SK-N-SH treated with all-trans-retinoic acid at 6 μM for 48 hours (cell line): ENCODE data around the gene LENG9.

Source experiments
- ATAC-seq: fragments of 200-7000 bp; cut with Tn5 transposase; 3 replicates; pipeline ENCODE4 v1.9.1; 2020; ENCODE audit warnings: mild to moderate bottlenecking, moderate library complexity
- ARNTL ChIP-seq: fragments of 450-650 bp; formaldehyde crosslinking; IDR thresholded peaks from 2 replicates; pipeline ENCODE4 v1.5.0; 2020; ENCODE audit warnings: low read depth, mild to moderate bottlenecking, moderate library complexity, borderline replicate concordance
- BACH2 ChIP-seq: fragments of 250-450 bp; sonication (Bioruptor Pico); IDR thresholded peaks from 2 replicates; pipeline ENCODE4 v1.9.0; 2021; ENCODE audit warnings: mild to moderate bottlenecking, borderline replicate concordance
- CSDC2 ChIP-seq: fragments of 250-450 bp; sonication (Bioruptor Pico); IDR thresholded peaks from 2 replicates; pipeline ENCODE4 v1.5.0; 2020; ENCODE audit warnings: mild to moderate bottlenecking, moderate library complexity
- CSRNP3 ChIP-seq: fragments of 250-450 bp; sonication (Bioruptor Pico); IDR thresholded peaks from 2 replicates; pipeline ENCODE4 v1.5.1; 2021; ENCODE audit warnings: mild to moderate bottlenecking, moderate library complexity
- ESRRG ChIP-seq: fragments of 250-450 bp; sonication (Bioruptor Pico); IDR thresholded peaks from 2 replicates; pipeline ENCODE4 v1.6.1; 2021; ENCODE audit warnings: mild to moderate bottlenecking
- GLIS3 ChIP-seq: fragments of 250-450 bp; sonication (Bioruptor Pico); IDR thresholded peaks from 2 replicates; pipeline ENCODE4 v1.5.0; 2020; ENCODE audit warnings: mild to moderate bottlenecking, moderate library complexity
- ISL1 ChIP-seq: fragments of 250-450 bp; sonication (Bioruptor Pico); IDR thresholded peaks from 2 replicates; pipeline ENCODE4 v2.1.2; 2022; ENCODE audit warnings: mild to moderate bottlenecking, moderate library complexity
- PATZ1 ChIP-seq: fragments of 250-450 bp; sonication (Bioruptor Pico); IDR thresholded peaks from 2 replicates; pipeline ENCODE4 v1.8.0; 2020; ENCODE audit warnings: mild to moderate bottlenecking, moderate library complexity, borderline replicate concordance
- PPARA ChIP-seq: fragments of 250-450 bp; sonication (Bioruptor Pico); IDR thresholded peaks from 2 replicates; pipeline ENCODE4 v1.5.0; 2020; ENCODE audit warnings: mild to moderate bottlenecking, borderline replicate concordance
- RARB ChIP-seq: fragments of 250-450 bp; sonication (Bioruptor Pico); IDR thresholded peaks from 2 replicates; pipeline ENCODE4 v1.8.0; 2021; ENCODE audit warnings: mild to moderate bottlenecking, moderate library complexity
- SNAI2 ChIP-seq: fragments of 250-450 bp; sonication (Bioruptor Pico); IDR thresholded peaks from 2 replicates; pipeline ENCODE4 v1.5.0; 2020; ENCODE audit warnings: mild to moderate bottlenecking, moderate library complexity
- TCF4 ChIP-seq: fragments of 250-450 bp; sonication (Bioruptor Pico); IDR thresholded peaks from 2 replicates; pipeline ENCODE4 v1.8.0; 2021; ENCODE audit warnings: mild to moderate bottlenecking, moderate library complexity, borderline replicate concordance
- TOX ChIP-seq: fragments of 250-450 bp; sonication (Bioruptor Pico); IDR thresholded peaks from 2 replicates; pipeline ENCODE4 v1.8.0; 2021; ENCODE audit warnings: mild to moderate bottlenecking, moderate library complexity, borderline replicate concordance
- TSHZ2 ChIP-seq: fragments of 250-450 bp; sonication (Bioruptor Pico); IDR thresholded peaks from 2 replicates; pipeline ENCODE4 v1.5.0; 2020; ENCODE audit warnings: mild to moderate bottlenecking, moderate library complexity
- ZC3H10 ChIP-seq: fragments of 250-450 bp; sonication (Bioruptor Pico); IDR thresholded peaks from 2 replicates; pipeline ENCODE4 v1.5.1; 2021; ENCODE audit warnings: mild to moderate bottlenecking, moderate library complexity
- ZFP3 ChIP-seq: fragments of 250-450 bp; sonication (Bioruptor Pico); IDR thresholded peaks from 2 replicates; pipeline ENCODE4 v1.5.0; 2020; ENCODE audit warnings: mild to moderate bottlenecking, moderate library complexity
- ZFP30 ChIP-seq: fragments of 450-650 bp; formaldehyde crosslinking; IDR thresholded peaks from 2 replicates; pipeline ENCODE4 v1.5.0; 2022; ENCODE audit warnings: mild to moderate bottlenecking, moderate library complexity
- ZNF565 ChIP-seq: fragments of 450-650 bp; formaldehyde crosslinking; conservative IDR thresholded peaks from 2 replicates; pipeline ENCODE4 v1.5.0; 2020; ENCODE audit warnings: low read depth, mild to moderate bottlenecking, moderate library complexity
- ZNF70 ChIP-seq: fragments of 450-650 bp; formaldehyde crosslinking; IDR thresholded peaks from 2 replicates; pipeline ENCODE4 v1.5.0; 2020; ENCODE audit warnings: mild to moderate bottlenecking, moderate library complexity
- ZNF8 ChIP-seq: fragments of 450-650 bp; formaldehyde crosslinking; IDR thresholded peaks from 2 replicates; pipeline ENCODE4 v1.5.0; 2020; ENCODE audit warnings: mild to moderate bottlenecking, moderate library complexity
- TF ChIP-seq, protein P1 (sequence below): fragments of 250-450 bp; sonication (Bioruptor Pico); IDR thresholded peaks from 2 replicates; pipeline ENCODE4 v1.8.0; 2021; ENCODE audit warnings: low read depth, mild to moderate bottlenecking, moderate library complexity, borderline replicate concordance
- TF ChIP-seq, protein P2 (sequence below): fragments of 250-450 bp; sonication (Bioruptor Pico); IDR thresholded peaks from 2 replicates; pipeline ENCODE4 v1.5.1; 2020; ENCODE audit warnings: low read depth, mild to moderate bottlenecking, moderate library complexity

The LENG9 gene

GRCh38 chr19:54418930-54419800 lies 44.4 kb downstream of the LENG9 start:
- ATAC-seq, result no peak
- TF ChIP-seq ESRRG (CRISPR knock-in tag) (no peak), TCF4 (CRISPR knock-in tag) (no peak), SNAI2 (CRISPR knock-in tag) (no peak), TSHZ2 (CRISPR knock-in tag) (no peak), ZNF8 (CRISPR knock-in tag) (no peak), CSDC2 (no peak), ZFP30 (CRISPR knock-in tag) (no peak), ZNF565 (no peak), CSRNP3 (CRISPR knock-in tag) (no peak), ZFP3 (CRISPR knock-in tag) (no peak), RARB (CRISPR knock-in tag) (no peak), ARNTL (CRISPR knock-in tag) (no peak), PATZ1 (no peak), ZC3H10 (no peak), GLIS3 (CRISPR knock-in tag) (no peak), ZNF70 (CRISPR knock-in tag) (no peak), TOX (CRISPR knock-in tag) (no peak), BACH2 (no peak)
- TF ChIP-seq, protein P1, sequence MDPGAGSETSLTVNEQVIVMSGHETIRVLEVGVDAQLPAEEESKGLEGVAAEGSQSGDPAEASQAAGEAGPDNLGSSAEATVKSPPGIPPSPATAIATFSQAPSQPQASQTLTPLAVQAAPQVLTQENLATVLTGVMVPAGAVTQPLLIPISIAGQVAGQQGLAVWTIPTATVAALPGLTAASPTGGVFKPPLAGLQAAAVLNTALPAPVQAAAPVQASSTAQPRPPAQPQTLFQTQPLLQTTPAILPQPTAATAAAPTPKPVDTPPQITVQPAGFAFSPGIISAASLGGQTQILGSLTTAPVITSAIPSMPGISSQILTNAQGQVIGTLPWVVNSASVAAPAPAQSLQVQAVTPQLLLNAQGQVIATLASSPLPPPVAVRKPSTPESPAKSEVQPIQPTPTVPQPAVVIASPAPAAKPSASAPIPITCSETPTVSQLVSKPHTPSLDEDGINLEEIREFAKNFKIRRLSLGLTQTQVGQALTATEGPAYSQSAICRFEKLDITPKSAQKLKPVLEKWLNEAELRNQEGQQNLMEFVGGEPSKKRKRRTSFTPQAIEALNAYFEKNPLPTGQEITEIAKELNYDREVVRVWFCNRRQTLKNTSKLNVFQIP (CRISPR knock-in tag), result no peak
- TF ChIP-seq, protein P2, sequence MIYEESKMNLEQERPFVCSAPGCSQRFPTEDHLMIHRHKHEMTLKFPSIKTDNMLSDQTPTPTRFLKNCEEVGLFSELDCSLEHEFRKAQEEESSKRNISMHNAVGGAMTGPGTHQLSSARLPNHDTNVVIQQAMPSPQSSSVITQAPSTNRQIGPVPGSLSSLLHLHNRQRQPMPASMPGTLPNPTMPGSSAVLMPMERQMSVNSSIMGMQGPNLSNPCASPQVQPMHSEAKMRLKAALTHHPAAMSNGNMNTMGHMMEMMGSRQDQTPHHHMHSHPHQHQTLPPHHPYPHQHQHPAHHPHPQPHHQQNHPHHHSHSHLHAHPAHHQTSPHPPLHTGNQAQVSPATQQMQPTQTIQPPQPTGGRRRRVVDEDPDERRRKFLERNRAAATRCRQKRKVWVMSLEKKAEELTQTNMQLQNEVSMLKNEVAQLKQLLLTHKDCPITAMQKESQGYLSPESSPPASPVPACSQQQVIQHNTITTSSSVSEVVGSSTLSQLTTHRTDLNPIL (CRISPR knock-in tag), result no peak

- peak; percentile 49 for ATAC-seq
- TF ChIP-seq, protein P1 (CRISPR knock-in tag), result no peak
- no peak for TF ChIP-seq ARNTL (CRISPR knock-in tag)
- no peak for TF ChIP-seq ZNF70 (CRISPR knock-in tag)
- no peak for TF ChIP-seq CSRNP3 (CRISPR knock-in tag)
- TF ChIP-seq TSHZ2 (CRISPR knock-in tag), result no peak
- no peak for TF ChIP-seq ISL1 (CRISPR knock-in tag)
- no peak for TF ChIP-seq PPARA (CRISPR knock-in tag)
- no peak for TF ChIP-seq BACH2
- no peak for TF ChIP-seq ZC3H10
- no peak for TF ChIP-seq TOX (CRISPR knock-in tag)
Observed at GRCh38 chr19:54418030-54418929, 45.3 kb downstream of the LENG9 start.
